OCI-LY3 (cell line): ENCODE data around the gene ANXA5.

Experiments
- CTCF ChIP-seq: fragments of 200-600, 300-600 bp; sonication (generic); IDR thresholded peaks from 2 replicates; pipeline ENCODE4 v1.5.1; 2014; ENCODE audit warnings: antibody characterized with exemption, low read length, low read depth
- EZH2phosphoT487 ChIP-seq: fragments of 200-600 bp; shearing (Covaris generic); IDR thresholded peaks from 2 replicates; pipeline ENCODE4 v1.6.1; 2018; ENCODE audit warnings: antibody characterized with exemption, mixed run types, low read depth

GRCh38 chr4:121688261-121688660 lies 8.5 kb downstream of the ANXA5 start:
- TF ChIP-seq CTCF (no peak), EZH2phosphoT487 (no peak)
